Type B pancreatic cell (in vitro differentiated cells): ENCODE measurements around the gene ADGRG7. TPM values are rescaled to one million over a fixed set of nuclear protein-coding genes. Genes with fewer than 3 reads are reported as not detected.

Source experiments
- DNase-seq: peaks from one replicate; pipeline ENCODE4 v3.0.0; 2021; ENCODE audit warnings: mixed read lengths; ENCODE audit not compliant: unreplicated experiment; ENCODE audit errors: extremely low spot score
- H3K27ac Mint-ChIP-seq: 2 replicates; pipeline ENCODE4 v1.8.0; 2021; ENCODE audit warnings: mild to moderate bottlenecking, mixed read lengths
- H3K27me3 Mint-ChIP-seq: 2 replicates; pipeline ENCODE4 v1.8.0; 2021; ENCODE audit warnings: mixed read lengths
- H3K36me3 Mint-ChIP-seq: 2 replicates; pipeline ENCODE4 v1.8.0; 2021; ENCODE audit warnings: mixed read lengths
- H3K4me1 Mint-ChIP-seq: one replicate; pipeline ENCODE4 v1.8.0; 2021; ENCODE audit warnings: mixed read lengths; ENCODE audit not compliant: unreplicated experiment
- H3K4me3 Mint-ChIP-seq: 2 replicates; pipeline ENCODE4 v1.8.0; 2021; ENCODE audit warnings: mild to moderate bottlenecking, mixed read lengths
- H3K9me3 Mint-ChIP-seq: 2 replicates; pipeline ENCODE4 v1.8.0; 2021; ENCODE audit warnings: mixed read lengths
- total RNA-seq: library from RNA; stranded (reverse); gene quantifications from 2 replicates; pipeline ENCODE4 v1.2.1, GENCODE V29; 2021; ENCODE audit warnings: low replicate concordance
- TF ChIP-seq, protein P1 (sequence below): fragments of 200-600 bp; sonication (generic); conservative IDR thresholded peaks from 2 replicates; pipeline ENCODE4 v1.5.0; 2021; ENCODE audit warnings: antibody characterized with exemption, mild to moderate bottlenecking

The ADGRG7 gene
- total RNA-seq, 1 donor from 2014 or later = 2.8 TPM

DNA sequence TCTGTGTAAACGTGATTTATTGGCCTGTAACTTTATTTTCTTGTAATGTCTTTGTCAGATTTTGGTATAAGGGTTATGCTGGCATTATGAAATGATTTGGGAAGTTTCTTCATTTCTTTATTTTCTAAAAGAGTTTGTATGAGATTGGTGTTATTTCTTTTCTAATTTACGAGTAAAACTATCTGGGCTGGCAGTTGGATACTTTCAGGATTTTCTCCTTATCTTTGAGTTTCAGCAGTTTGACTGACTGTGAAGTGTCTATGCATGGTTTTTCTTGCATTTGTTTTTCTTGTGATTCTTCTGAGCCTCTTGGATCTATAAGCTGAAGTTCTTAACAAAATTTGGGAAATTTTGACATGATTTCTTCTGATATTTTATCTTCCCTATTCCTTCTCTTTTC is 18.1 kb downstream of the ADGRG7 start:
- TF ChIP-seq, protein P1, sequence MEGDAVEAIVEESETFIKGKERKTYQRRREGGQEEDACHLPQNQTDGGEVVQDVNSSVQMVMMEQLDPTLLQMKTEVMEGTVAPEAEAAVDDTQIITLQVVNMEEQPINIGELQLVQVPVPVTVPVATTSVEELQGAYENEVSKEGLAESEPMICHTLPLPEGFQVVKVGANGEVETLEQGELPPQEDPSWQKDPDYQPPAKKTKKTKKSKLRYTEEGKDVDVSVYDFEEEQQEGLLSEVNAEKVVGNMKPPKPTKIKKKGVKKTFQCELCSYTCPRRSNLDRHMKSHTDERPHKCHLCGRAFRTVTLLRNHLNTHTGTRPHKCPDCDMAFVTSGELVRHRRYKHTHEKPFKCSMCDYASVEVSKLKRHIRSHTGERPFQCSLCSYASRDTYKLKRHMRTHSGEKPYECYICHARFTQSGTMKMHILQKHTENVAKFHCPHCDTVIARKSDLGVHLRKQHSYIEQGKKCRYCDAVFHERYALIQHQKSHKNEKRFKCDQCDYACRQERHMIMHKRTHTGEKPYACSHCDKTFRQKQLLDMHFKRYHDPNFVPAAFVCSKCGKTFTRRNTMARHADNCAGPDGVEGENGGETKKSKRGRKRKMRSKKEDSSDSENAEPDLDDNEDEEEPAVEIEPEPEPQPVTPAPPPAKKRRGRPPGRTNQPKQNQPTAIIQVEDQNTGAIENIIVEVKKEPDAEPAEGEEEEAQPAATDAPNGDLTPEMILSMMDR = no peak
- DNase-seq = no peak
- no peaks in the 10 kb centered on the region for H3K4me1 Mint-ChIP-seq
- H3K9me3 Mint-ChIP-seq = peaks cover 8% of the 10 kb centered on the region
- no peaks in the 10 kb centered on the region for H3K36me3 Mint-ChIP-seq
- no peak overlapping the region for H3K4me3 Mint-ChIP-seq
- peaks cover 4% of the 10 kb centered on the region for H3K27me3 Mint-ChIP-seq
- H3K27ac Mint-ChIP-seq = no peak overlapping the region

DNA sequence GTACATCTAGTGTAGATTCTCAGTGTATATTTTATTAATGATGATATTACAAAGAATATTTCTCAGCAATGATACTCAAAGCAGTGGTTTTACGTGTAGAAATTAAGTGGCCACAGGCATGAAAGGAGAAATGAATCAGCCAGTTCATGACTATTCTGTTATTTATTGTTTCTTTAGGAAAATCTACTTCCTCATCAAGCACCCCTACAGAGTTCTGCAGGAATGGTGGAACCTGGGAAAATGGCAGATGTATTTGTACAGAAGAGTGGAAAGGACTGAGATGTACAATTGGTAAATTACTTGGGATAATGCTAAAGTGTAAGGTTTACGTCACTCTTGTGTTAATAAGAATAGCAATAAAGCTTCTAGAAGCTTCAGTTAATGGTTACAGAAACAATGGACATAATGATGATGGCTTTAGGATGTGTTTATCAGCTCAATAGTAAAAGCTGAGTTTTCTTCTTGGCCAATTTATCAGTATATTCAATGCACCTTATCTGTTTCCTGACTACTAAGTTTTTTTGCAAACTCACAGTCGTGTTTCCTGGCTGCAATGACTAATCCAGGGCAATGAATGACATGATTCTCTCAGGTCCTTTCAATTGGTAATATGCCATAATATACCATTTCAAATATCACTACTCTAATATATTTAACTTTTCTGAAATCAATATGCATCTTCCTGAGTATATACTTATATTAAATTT is 20.2 kb downstream of the ADGRG7 start:
- H3K4me1 Mint-ChIP-seq = no peaks in the 10 kb centered on the region
- no peak for DNase-seq
- H3K27ac Mint-ChIP-seq = no peak overlapping the region
- no peak overlapping the region for H3K4me3 Mint-ChIP-seq
- no peaks in the 10 kb centered on the region for H3K36me3 Mint-ChIP-seq
- H3K9me3 Mint-ChIP-seq = peaks cover 5% of the 10 kb centered on the region
- TF ChIP-seq, protein P1 = no peak
- H3K27me3 Mint-ChIP-seq = peaks cover 4% of the 10 kb centered on the region

DNA sequence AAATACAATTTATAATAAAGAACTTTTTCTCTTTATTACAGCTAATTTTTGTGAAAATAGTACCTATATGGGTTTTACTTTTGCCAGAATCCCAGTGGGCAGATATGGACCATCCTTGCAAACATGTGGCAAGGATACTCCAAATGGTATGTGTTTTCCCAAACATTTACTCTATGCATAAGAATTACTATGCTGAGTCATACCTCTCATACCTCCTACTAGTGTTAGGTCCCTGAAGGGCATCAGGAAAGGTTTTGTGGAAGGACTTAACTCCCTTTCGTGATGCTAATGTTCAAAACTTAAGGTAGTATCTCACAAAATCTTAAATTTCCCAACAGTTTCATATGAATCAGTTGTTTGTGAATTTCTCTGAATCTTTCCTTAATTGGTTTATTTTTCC is 21.3 kb downstream of the ADGRG7 start:
- Mint-ChIP-seq H3K9me3 (peaks cover 5% of the 10 kb centered on the region), H3K36me3 (no peaks in the 10 kb centered on the region), H3K4me1 (no peaks in the 10 kb centered on the region), H3K27ac (no peak overlapping the region), H3K27me3 (peaks cover 4% of the 10 kb centered on the region), H3K4me3 (no peak overlapping the region)
- TF ChIP-seq, protein P1 = no peak
- DNase-seq = no peak

DNA sequence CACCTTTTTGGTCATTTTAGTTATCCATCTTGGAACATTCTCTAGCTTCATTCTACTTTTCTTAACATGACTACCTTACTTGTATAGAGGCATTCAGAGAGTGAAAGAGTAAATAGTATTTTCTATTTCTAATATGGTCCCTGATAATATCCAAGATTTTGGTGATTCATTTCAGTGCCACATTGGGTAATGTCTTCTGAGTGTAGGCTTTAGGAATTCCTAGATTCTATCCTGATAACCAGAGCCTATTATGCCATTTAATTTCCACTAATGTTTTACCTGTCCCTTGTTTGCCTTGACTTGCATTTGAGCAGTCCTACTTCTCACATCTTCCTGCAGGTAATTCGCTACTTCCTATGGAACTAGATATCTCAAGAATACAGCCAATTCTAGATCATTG is 21.8 kb downstream of the ADGRG7 start:
- DNase-seq = no peak
- H3K36me3 Mint-ChIP-seq = no peaks in the 10 kb centered on the region
- no peaks in the 10 kb centered on the region for H3K4me1 Mint-ChIP-seq
- H3K27ac Mint-ChIP-seq = no peak overlapping the region
- TF ChIP-seq, protein P1 = no peak
- H3K27me3 Mint-ChIP-seq = peaks cover 4% of the 10 kb centered on the region
- no peak overlapping the region for H3K4me3 Mint-ChIP-seq
- peaks cover 5% of the 10 kb centered on the region for H3K9me3 Mint-ChIP-seq

DNA sequence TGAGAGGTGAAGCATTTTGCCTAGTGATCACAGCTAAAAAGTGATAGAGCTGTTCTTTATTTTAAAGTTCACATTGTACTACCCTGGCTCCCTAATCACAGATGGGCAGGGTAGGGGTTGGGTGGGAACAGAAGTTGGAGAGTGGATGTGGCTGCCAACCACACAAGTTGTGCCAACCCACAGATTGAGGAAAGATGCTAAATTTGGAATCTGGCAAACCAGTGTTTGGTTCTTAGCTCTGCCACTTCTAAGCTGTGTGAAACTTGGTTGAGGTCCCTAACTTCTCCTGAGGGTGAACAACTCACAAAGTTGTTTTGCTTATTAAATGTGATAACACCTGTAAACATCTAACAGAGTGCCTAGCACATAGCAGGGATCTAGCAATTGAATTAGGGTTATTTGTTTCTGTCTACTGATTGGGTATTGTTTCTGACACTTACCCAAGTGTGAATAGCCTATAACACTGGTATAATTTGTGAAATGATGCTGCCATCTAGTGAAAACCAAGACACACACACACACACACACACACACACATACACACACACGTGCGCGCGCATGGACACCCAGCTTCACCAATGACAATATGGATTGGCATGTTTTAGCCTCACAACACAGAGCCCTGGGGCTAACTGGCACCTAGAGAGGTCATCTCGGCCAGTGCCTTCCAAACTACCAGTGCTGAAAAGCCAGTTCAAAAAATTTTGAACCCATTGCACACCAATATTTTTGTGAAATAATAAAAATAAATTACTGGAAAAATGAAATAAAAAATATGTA is 25.3 kb downstream of the ADGRG7 start:
- H3K9me3 Mint-ChIP-seq = no peaks in the 10 kb centered on the region
- H3K36me3 Mint-ChIP-seq = no peaks in the 10 kb centered on the region
- no peak overlapping the region for H3K4me3 Mint-ChIP-seq
- DNase-seq = no peak
- TF ChIP-seq, protein P1 = no peak
- no peak overlapping the region for H3K27ac Mint-ChIP-seq
- H3K27me3 Mint-ChIP-seq = no peaks in the 10 kb centered on the region
- no peaks in the 10 kb centered on the region for H3K4me1 Mint-ChIP-seq
